Prostate gland (tissue), 2 donors: ENCODE data around the gene PRMT5. TPM values are rescaled to one million over a fixed set of nuclear protein-coding genes. Genes with fewer than 3 reads are reported as not detected.
"Not testable (repeated sequence)": the region's sequence is repeated elsewhere in the genome, so short reads cannot be mapped to it uniquely, and the experiment has no call there.

Source experiments
- DNase-seq: peaks from one replicate; pipeline ENCODE4 v3.0.0-alpha.2; 2019; ENCODE audit warnings: low spot score
- H3K27ac ChIP-seq, 2 donors: fragments of 200-600 bp; sonication (generic); 2 replicates each; pipeline ENCODE4 v1.5.1; 2017 to 2019
- H3K27me3 ChIP-seq: fragments of 200-600 bp; sonication (generic); replicated peaks from 2 replicates; pipeline ENCODE4 v1.5.1; 2019; ENCODE audit not compliant: insufficient read depth
- H3K36me3 ChIP-seq, 2 donors: fragments of 200-600 bp; sonication (generic); 1 replicate in 1 of 2; 2 replicates in 1 of 2; pipeline versions ENCODE4 v1.5.1 to v1.8.1; 2017 to 2019
- H3K4me1 ChIP-seq: fragments of 200-600 bp; sonication (generic); replicated peaks from 2 replicates; pipeline ENCODE4 v1.5.1; 2019
- H3K4me3 ChIP-seq, 2 donors: fragments of 200-600 bp; sonication (generic); 2 replicates each; pipeline ENCODE4 v1.5.1; 2017 to 2019
- H3K9me3 ChIP-seq: fragments of 200-600 bp; sonication (generic); 2 replicates; pipeline ENCODE4 v1.5.1; 2017
- POLR2A ChIP-seq: fragments of 450-650 bp; IDR thresholded peaks from one replicate; pipeline ENCODE4 v1.6.1; 2016; ENCODE audit warnings: antibody characterized with exemption, mild to moderate bottlenecking
- POLR2AphosphoS5 ChIP-seq: sonication (generic); formaldehyde crosslinking; IDR thresholded peaks from one replicate; pipeline ENCODE4 v1.6.1; 2017; ENCODE audit warnings: antibody characterized with exemption
- WGBS: methylation state at CpG from one replicate; pipeline ENCODE4 v1.1.5; 2018; 5-methylcytosine and 5-hydroxymethylcytosine counted together
- intact Hi-C: fragments of 100-400 bp; cut with DNase I; formaldehyde crosslinking; loops from one replicate; pipeline ENCODE4 v1.14.2; 2022
- total RNA-seq, 2 donors: library from RNA; depleted of rRNA; stranded (reverse); fragments of >200 nt; gene quantifications; one replicate each; pipeline ENCODE4 v1.1.0, GENCODE V29; 2016
- TF ChIP-seq, protein P1 (sequence below), 4 experiments: fragments of 200-600 bp in 2 of 4; fragments of 450-650 bp in 2 of 4; sonication (generic) in 2 of 4; IDR thresholded peaks; 1 replicate in 3 of 4; 2 replicates in 1 of 4; pipeline ENCODE4 v1.5.1; 2016 to 2019; ENCODE audit warnings: antibody characterized with exemption in 4 of 4, mild to moderate bottlenecking in 2 of 4, moderate library complexity in 2 of 4

PRMT5 gene
- total RNA-seq, 2 donors from 2014 or later, result 65.0 to 71.0 TPM

DNA sequence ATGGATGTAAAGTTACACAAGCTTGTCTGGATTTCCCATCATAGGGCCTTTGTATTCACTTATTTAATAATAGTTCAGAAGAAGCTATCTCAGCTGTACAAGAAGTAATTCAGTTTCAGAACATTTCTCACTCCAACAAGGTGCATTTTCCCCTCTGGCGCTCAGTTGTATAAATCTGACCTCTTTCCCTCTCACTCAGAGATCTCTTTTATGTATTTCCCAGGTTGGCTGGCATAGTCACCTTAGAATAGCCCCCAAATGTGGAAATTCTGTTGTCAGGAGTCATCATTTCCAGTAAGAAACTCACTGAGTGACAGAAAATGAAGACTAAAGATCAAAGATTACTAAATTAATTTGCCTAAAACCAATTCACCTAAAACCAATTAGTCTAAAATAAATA, 42.0 kb upstream of the PRMT5 start:
- Histone ChIP-seq H3K36me3 (no peaks in the 10 kb centered on the region), H3K27me3 (no peaks in the 10 kb centered on the region), H3K9me3 (no peaks in the 10 kb centered on the region), H3K4me1 (no peaks in the 10 kb centered on the region), H3K4me3 (no peak overlapping the region), H3K27ac (no peak overlapping the region)
- intact Hi-C loops, result no loop called here
- DNase-seq, result no peak
- WGBS, result 94% methylated on average over 1 of the region's 1 CpG
- TF ChIP-seq POLR2AphosphoS5 (no peak), POLR2A (no peak)
- TF ChIP-seq, protein P1, sequence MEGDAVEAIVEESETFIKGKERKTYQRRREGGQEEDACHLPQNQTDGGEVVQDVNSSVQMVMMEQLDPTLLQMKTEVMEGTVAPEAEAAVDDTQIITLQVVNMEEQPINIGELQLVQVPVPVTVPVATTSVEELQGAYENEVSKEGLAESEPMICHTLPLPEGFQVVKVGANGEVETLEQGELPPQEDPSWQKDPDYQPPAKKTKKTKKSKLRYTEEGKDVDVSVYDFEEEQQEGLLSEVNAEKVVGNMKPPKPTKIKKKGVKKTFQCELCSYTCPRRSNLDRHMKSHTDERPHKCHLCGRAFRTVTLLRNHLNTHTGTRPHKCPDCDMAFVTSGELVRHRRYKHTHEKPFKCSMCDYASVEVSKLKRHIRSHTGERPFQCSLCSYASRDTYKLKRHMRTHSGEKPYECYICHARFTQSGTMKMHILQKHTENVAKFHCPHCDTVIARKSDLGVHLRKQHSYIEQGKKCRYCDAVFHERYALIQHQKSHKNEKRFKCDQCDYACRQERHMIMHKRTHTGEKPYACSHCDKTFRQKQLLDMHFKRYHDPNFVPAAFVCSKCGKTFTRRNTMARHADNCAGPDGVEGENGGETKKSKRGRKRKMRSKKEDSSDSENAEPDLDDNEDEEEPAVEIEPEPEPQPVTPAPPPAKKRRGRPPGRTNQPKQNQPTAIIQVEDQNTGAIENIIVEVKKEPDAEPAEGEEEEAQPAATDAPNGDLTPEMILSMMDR (IDR thresholded peaks at IDR 0.05), result no peak

DNA sequence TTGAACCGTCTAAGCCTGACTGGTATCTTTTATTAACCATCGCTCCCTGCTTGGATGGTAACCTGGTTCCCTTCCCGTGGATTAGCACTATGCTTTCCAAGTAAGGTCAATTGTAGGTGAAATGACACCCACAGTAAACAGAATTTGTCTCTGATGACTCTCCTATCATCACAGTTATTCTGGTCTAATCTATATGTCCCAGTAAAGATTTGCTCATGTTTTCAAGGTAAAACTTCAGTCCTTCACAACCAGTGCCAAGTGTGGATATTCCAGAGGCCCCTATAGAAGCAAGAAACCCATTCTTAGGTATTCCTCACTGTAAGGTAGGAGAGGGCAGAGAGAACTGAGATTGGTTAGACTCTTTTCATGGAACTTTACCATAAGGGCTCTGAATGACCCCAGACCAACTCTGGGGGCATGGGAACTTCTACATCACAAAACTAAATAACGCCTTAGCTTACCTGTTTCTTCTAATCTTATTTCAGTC, 37.6 kb upstream of the PRMT5 start:
- no peak overlapping the region for H3K27ac ChIP-seq
- intact Hi-C loops, result no loop called here
- no peak overlapping the region for H3K4me3 ChIP-seq
- H3K36me3 ChIP-seq, result no peaks in the 10 kb centered on the region
- TF ChIP-seq POLR2AphosphoS5 (no peak), POLR2A (no peak)
- TF ChIP-seq, protein P1 (IDR thresholded peaks at IDR 0.05), result no peak
- H3K4me1 ChIP-seq, result no peaks in the 10 kb centered on the region
- H3K9me3 ChIP-seq, result no peaks in the 10 kb centered on the region
- no peaks in the 10 kb centered on the region for H3K27me3 ChIP-seq
- 43% methylated on average over 4 of the region's 4 CpGs for WGBS
- no peak for DNase-seq

DNA sequence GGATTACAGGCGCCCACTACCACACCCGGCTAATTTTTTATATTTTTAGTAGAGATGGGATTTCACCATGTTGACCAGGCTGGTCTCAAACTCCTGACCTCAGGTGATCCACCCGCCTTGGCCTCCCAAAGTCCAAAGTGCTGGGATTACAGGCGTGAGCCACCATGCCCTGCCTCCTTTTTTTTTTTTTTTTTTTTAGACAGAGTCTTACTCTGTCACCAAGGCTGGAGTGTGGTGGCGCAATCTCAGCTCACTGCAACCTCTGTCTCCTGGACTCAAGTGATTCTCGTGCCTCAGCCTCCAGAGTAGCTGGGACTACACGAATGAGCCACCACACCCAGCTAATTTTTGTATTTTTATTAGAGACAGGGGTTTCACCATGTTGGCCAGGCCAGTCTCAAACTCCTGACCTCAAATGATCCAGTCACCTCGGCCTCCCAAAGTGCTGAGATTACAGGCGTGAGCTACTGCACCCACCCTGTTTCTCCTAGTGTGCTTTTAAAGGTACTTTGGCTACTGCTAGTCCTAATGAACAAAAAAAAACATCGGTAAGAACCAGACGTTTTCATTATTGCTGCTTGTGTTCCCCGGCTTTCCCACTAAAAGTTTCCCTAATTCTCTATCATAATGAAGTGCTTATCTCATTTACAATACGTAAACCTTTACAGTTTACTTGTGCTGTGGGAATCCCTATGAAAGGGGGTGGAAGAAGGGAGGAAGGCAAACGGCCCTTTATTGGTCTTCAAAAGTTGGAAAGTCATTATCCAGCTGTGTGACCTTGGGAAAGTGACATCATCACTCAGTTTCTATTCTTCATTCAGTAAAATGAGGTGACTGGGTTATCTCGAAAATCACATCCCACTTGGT, 37.0 kb upstream of the PRMT5 start:
- H3K9me3 ChIP-seq, intact Hi-C loops, H3K4me1 ChIP-seq, H3K36me3 ChIP-seq, H3K27me3 ChIP-seq, DNase-seq, H3K27ac ChIP-seq, H3K4me3 ChIP-seq: not testable (repeated sequence)
- 66% methylated on average over 15 of the region's 15 CpGs for WGBS

DNA sequence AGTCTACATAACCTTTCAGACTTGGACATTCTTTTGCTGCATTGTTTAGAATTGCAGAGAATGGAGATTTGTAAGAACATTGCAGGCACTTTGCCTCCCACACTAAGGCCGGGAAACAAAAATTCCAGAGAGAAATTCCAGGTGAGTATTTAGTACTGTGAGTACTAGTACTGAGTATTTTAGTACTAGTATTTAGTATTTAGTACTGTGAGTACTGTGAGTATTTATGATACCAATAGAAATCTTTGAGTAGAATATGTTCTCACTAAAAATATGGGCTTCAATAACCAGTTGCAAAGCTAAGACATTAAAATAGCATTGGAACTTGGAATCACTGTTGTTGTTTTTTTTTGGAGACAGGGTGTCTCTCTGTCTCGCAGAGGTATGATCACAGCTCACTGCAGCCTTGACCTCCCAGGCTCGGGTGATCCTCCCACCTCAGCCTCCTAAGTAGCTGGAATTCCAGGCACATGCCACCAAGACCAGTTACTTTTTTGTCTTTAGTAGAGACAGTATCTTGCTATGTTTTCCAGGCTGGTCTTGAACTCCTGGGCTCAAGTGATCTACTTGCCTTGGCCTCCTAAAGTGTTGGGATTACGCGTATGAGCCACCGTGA, 33.0 kb upstream of the PRMT5 start:
- WGBS, result 95% methylated on average over 6 of the region's 6 CpGs
- H3K27me3 ChIP-seq, result no peaks in the 10 kb centered on the region
- no peak for DNase-seq
- intact Hi-C loops, result no loop called here
- no peak overlapping the region for H3K27ac ChIP-seq
- no peaks in the 10 kb centered on the region for H3K4me1 ChIP-seq
- TF ChIP-seq, protein P1 (IDR thresholded peaks at IDR 0.05), result no peak
- TF ChIP-seq POLR2A (no peak), POLR2AphosphoS5 (no peak)
- no peaks in the 10 kb centered on the region for H3K36me3 ChIP-seq
- H3K4me3 ChIP-seq, result no peak overlapping the region
- H3K9me3 ChIP-seq, result no peaks in the 10 kb centered on the region

DNA sequence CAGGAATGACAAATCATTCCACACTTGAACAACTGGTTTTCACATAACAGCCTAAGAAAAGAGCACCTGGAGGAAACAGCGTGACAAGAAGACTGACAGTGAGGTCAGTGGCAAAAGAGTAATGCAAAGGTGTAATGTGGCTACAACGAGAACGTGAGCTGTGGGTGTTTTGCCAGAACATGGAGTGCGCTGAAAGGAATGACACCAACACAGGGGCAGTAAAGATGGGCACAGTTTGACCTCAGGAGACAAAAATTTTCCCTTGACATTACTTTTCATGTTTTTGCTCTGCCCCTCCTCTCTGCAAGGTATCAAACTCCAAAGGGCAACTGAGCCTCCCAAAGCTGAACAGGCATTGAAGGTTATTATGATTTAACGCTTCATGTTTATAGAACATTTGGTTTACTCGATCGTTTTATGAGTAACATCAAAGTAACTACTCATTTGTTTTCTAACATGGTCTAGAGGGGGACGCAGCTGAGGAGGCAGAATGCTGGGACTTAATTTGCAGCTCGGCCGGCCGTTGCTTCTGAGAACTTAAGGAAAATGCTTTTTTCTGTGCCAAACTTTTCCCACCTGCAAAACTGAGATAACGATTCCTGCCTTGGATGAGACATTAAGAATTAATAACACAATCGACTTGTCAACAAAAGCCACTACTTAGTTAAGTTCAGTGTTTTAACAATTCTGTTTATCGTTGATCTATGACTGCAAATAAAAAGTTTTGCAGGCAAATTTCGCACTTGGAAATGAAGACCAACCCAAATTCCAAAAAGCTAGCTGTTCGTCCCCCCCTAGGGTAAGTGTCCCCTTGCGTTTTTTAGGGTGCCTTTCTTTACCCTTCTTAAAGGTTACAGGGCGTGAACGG, 26.8 kb upstream of the PRMT5 start:
- DNase-seq, result no peak
- intact Hi-C loops, result no loop called here

More for the DNA sequence above, 26.8 kb upstream of the PRMT5 start:
- H3K9me3 ChIP-seq, result no peaks in the 10 kb centered on the region
- peak overlapping the region; percentile 59 to 60 for H3K4me3 ChIP-seq
- no peaks in the 10 kb centered on the region for H3K36me3 ChIP-seq
- H3K27ac ChIP-seq, result peak overlapping the region; percentile 95 to 96
- no peaks in the 10 kb centered on the region for H3K27me3 ChIP-seq
- TF ChIP-seq POLR2AphosphoS5, result peak; percentile 5
- TF ChIP-seq, protein P1 (IDR thresholded peaks at IDR 0.05), result no peak
- no peaks in the 10 kb centered on the region for H3K4me1 ChIP-seq
- 8% methylated on average over 19 of the region's 19 CpGs for WGBS
